ENCODE results near the gene ENKD1. TPM values are rescaled to one million over a fixed set of nuclear protein-coding genes. Genes with fewer than 3 reads are reported as not detected.

The ENKD1 gene
- total RNA-seq, 2 experiments from 2014 or later: 9.3 to 10.1 TPM

DNA sequence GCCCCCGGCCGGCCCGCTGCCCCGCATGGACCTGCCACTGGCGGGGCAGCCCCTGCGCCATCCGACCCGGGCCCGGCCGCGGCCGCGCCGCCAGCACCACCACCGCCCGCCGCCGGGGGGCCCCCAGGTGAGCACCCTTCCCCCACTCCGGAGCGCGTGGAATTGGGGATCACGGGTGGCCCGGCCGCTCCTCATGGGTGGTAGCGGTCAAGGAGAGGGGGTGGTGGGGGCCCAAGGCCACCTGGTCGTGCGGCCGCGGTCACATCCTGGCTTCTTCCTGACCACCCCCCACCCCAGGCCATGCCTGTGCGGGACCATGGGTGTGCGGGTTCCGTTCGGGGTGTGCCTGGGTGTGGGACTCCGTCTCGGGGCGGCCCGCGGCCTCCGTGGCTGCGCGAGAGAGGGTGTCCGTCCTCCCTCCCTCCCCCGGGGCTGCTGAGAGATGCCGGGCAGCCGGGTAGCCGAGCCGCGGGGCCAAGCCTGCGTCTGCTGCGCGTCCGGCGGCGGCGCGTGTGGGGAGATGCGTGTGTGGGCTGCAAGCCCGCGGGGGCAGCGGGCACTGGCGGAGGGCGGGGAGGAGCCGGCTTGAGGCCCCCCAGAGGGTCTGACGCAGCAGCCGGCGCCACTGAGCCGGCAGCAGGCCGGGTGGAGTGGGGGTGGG lies 13.3 kb downstream of the ENKD1 start:
- CTCF ChIA-PET: interaction anchor here (0.8 to 3.7 kb wide), 2 partner anchors 106 to 206 kb away, joined by 3 to 19 read pairs; no protein-coding TSS in a partner anchor

DNA sequence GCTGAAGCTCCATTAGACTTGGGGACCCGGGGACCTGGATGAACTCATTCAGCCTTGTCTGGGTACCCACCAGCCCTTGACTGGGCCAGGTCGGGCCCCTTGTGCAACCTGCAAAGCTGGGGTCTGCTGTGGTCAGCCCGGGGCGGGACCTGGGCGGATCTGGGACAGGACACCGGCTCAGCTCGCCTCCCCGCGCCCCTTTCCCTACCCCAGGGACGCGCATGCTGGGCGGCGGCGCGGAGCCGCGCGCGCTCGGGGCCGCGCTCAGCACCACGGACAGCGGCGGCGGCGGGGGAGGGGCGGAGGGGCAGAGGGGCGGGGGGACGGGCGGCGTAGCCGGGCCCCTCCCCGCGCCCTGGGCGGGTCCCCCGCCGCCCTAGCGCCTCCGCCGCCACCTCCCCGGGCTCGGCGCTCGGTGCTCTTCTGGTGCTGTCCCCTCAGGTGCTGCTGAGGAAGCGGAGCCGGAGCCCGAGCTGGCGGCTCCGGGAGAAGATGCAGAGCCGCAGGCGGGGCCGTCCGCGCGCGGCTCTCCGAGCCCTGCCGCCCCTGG lies 13.9 kb downstream of the ENKD1 start:
- Mint-ChIP-seq H3K36me3 (peaks cover 31% of the 10 kb centered on the region), H3K4me1 (ENCODE audit: low read depth) (peaks cover 6% of the 10 kb centered on the region), H3K9me3 (no peaks in the 10 kb centered on the region), H3K27me3 (no peaks in the 10 kb centered on the region), H3K27ac (no peak overlapping the region), H3K4me3 (no peak overlapping the region)
- DNase-seq: no peak
- intact Hi-C loops (cut with micrococcal nuclease): no loop called here
- ChIA-PET CTCF (interaction anchor here (0.8 to 3.7 kb wide), 6 partner anchors 11 to 205 kb away, joined by 3 to 19 read pairs (median 4); no protein-coding TSS in a partner anchor), POLR2A (no interaction called here)

More for the DNA sequence above, 13.3 kb downstream of the ENKD1 start:
- Mint-ChIP-seq H3K36me3 (peaks cover 31% of the 10 kb centered on the region), H3K4me3 (no peak overlapping the region), H3K9me3 (no peaks in the 10 kb centered on the region), H3K4me1 (ENCODE audit: low read depth) (peaks cover 11% of the 10 kb centered on the region), H3K27ac (no peak overlapping the region), H3K27me3 (no peaks in the 10 kb centered on the region)
- POLR2A ChIA-PET: no interaction called here
- intact Hi-C loops (cut with micrococcal nuclease): no loop called here
- DNase-seq: no peak

DNA sequence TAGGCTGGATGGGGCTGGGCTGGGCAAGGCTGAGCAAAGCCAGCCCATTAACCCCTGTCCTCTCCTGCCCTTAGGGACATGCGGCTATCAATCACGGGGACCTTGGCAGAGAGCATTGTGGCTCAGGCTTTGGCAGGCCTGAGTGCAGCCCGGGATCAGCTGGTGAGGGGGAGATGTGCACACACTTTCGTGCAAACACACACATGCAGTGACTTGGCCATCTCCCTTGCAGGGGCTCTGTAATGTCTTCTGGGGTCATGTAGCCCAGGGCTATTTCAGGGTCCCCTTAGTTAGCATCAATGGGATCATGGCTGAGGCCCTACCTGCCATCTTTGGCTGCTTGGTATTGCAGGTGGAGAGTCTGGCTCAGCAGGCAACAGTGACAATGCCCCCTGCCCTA lies 14.7 kb downstream of the ENKD1 start:
- ChIA-PET CTCF (interaction anchor here (0.6 to 3.7 kb wide), 8 partner anchors 8 to 138 kb away, joined by 3 to 19 read pairs (median 4); partner anchors contain the start of genes ACD, C16orf86 and ENKD1), POLR2A (no interaction called here)
- no peaks in the 10 kb centered on the region for H3K9me3 Mint-ChIP-seq
- peaks cover 9% of the 10 kb centered on the region for H3K4me1 Mint-ChIP-seq (ENCODE audit: low read depth)
- intact Hi-C loops (cut with micrococcal nuclease): no loop called here
- no peaks in the 10 kb centered on the region for H3K27me3 Mint-ChIP-seq
- no peak overlapping the region for H3K27ac Mint-ChIP-seq
- no peak overlapping the region for H3K4me3 Mint-ChIP-seq
- peaks cover 31% of the 10 kb centered on the region for H3K36me3 Mint-ChIP-seq
- DNase-seq: no peak

DNA sequence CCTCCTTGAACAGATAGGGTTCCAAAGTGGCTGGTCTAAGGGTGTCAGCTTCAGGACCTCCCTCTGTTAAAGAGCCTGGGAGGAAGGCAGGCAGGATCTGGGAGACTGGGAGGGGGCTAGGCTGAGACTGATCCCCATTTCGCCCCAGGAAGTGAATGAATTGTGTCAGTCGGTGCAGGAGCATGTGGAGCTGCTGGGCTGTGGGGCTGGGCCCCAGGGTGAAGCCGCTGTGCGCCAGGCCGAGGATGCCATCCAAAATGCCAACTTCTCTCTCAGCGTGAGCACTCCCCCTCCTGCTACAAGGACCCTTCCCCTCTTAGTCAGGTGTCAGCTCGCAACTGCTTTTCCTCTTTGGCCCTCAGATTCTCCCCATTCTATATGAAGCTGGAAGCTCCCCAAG lies 15.5 kb downstream of the ENKD1 start:
- H3K27ac Mint-ChIP-seq: no peak overlapping the region
- ChIA-PET CTCF (interaction anchor here (1.4 to 3.7 kb wide), 5 partner anchors 9 to 136 kb away, joined by 3 to 19 read pairs (median 4); partner anchors contain the start of genes ACD, C16orf86 and ENKD1), POLR2A (interaction anchor here (0.9 to 1.3 kb wide), 2 partner anchors 9 to 116 kb away, joined by 3 to 4 read pairs; partner anchors contain the start of gene ACD)
- no peak overlapping the region for H3K4me3 Mint-ChIP-seq
- no peaks in the 10 kb centered on the region for H3K27me3 Mint-ChIP-seq
- H3K9me3 Mint-ChIP-seq: no peaks in the 10 kb centered on the region
- peaks cover 35% of the 10 kb centered on the region for H3K36me3 Mint-ChIP-seq
- peaks cover 12% of the 10 kb centered on the region for H3K4me1 Mint-ChIP-seq (ENCODE audit: low read depth)
- no peak for DNase-seq
- intact Hi-C loops (cut with micrococcal nuclease): no loop called here

DNA sequence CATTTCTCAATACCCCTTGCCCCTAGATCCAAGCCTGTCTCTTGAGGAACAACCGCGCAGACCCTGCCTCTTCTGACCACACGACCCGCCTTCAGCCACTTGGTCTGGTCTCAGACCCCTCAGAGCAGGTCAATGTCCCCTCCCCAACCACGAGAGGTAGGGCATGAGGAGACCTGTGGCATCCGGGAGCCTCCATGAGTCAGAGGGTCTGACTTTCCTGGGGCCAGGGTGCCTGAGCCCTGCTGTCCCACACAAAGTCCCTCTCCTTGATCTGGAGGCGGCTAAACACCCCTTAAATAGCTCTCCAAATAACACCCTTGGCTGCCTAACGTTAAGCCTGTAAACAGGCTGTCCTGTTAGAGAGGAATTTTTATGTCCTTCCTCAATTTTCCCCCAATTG lies 16.5 kb downstream of the ENKD1 start:
- Mint-ChIP-seq H3K4me3 (no peak overlapping the region), H3K27ac (no peak overlapping the region), H3K27me3 (no peaks in the 10 kb centered on the region), H3K9me3 (no peaks in the 10 kb centered on the region), H3K36me3 (peaks cover 28% of the 10 kb centered on the region), H3K4me1 (ENCODE audit: low read depth) (peaks cover 15% of the 10 kb centered on the region)
- ChIA-PET CTCF (interaction anchor here (3.7 kb wide), 1 partner anchor 102 kb away, joined by 19 read pairs; no protein-coding TSS in a partner anchor), POLR2A (interaction anchor here (0.9 to 1.3 kb wide), 2 partner anchors 10 to 115 kb away, joined by 3 to 4 read pairs; partner anchors contain the start of gene ACD)
- intact Hi-C loops (cut with micrococcal nuclease): no loop called here
- DNase-seq: no peak

DNA sequence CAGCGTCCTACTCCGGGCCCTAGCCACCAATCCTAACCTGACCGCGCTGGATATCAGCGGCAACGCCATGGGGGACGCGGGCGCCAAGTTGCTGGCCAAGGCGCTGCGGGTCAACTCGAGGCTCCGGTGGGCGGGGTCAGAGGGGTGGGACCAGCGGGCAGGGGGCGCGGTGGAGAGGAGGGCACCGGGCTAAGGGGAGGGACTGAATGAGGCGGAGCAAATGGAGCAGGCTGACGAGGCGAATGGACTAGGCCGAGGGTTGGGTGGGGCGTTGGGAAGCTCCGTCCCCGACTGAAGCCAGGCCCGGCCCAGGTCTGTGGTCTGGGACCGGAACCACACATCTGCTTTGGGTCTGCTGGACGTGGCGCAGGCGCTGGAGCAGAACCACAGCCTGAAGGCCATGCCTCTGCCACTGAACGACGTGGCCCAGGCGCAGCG lies 17.0 kb downstream of the ENKD1 start:
- no peak for DNase-seq
- CTCF ChIA-PET: interaction anchor here (1.0 to 3.7 kb wide), 4 partner anchors 9 to 102 kb away, joined by 3 to 19 read pairs (median 4); partner anchors contain the start of gene CTCF
- no peaks in the 10 kb centered on the region for H3K9me3 Mint-ChIP-seq
- no peaks in the 10 kb centered on the region for H3K27me3 Mint-ChIP-seq
- peaks cover 27% of the 10 kb centered on the region for H3K36me3 Mint-ChIP-seq
- H3K4me3 Mint-ChIP-seq: no peak overlapping the region
- H3K4me1 Mint-ChIP-seq (ENCODE audit: low read depth): peaks cover 17% of the 10 kb centered on the region
- POLR2A ChIA-PET: interaction anchor here (0.5 kb wide), 1 partner anchor 102 kb away, joined by 3 read pairs; no protein-coding TSS in a partner anchor
- no peak overlapping the region for H3K27ac Mint-ChIP-seq
- intact Hi-C loops (cut with micrococcal nuclease): no loop called here

DNA sequence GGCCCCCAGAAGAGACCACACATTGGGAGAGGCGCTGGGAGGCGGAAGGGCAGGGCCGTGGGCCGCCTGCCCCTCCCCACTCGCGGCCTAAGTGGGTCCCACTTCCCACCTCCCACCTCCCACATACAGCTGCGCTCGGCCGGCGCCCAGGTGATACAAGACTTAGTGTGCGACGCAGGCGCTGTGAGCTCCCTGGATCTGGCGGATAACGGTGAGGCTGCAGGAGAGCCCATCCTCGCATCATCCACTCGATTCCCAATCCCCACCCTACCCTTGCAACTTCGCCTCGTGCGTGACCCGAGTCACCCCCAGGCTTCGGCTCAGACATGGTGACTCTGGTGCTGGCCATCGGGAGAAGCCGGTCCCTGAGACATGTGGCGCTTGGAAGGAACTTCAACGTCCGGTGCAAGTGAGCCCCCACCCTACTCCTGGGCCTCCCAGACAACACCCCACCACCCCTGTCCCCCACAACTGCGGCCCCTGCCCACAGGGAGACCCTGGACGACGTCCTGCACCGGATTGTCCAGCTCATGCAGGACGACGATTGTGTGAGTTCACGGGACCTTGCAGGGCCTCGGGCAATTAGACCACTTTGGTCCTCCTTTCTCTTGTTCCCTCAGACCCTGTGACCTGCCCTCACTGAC lies 17.7 kb downstream of the ENKD1 start:
- ChIA-PET POLR2A (interaction anchor here (0.5 to 1.3 kb wide), 2 partner anchors 11 to 101 kb away, joined by 3 to 4 read pairs; partner anchors contain the start of gene ACD), CTCF (interaction anchor here (0.6 to 1.5 kb wide), 5 partner anchors 10 to 135 kb away, joined by 3 to 4 read pairs (median 4); partner anchors contain the start of gene CTCF)
- Mint-ChIP-seq H3K27ac (no peak overlapping the region), H3K4me1 (ENCODE audit: low read depth) (peaks cover 19% of the 10 kb centered on the region), H3K36me3 (peaks cover 25% of the 10 kb centered on the region), H3K4me3 (no peak overlapping the region), H3K27me3 (no peaks in the 10 kb centered on the region), H3K9me3 (no peaks in the 10 kb centered on the region)
- intact Hi-C loops (cut with micrococcal nuclease): no loop called here
- DNase-seq: no peak

DNA sequence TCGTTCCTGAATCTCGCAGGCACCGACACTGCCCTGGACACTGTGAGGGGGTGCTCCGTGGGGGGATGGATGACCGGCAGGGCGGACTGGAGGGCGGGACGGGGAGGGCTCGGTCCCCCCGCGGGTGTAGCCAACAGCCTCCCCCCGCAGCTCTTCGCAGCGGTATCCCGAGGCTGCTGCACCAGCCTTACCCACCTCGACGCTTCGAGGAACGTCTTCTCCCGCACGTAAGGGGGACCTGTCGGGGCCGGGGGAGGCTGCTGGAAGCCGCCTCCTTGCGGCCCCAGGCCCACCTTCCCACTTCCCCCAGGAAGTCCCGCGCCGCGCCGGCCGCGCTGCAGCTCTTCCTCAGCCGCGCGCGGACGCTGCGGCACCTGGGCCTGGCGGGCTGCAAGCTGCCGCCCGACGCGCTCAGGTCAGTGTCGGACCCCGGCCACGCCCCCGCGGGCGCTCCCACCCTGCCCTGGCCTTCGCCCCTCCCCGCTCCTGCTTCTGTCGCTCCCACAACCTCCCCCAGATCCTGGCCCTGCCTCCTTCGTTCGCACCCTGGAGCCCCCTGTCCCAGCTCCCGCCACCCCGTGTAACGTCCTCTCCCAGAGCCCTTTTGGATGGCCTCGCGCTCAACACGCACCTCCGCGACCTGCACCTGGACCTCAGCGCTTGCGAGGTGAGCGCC lies 18.3 kb downstream of the ENKD1 start:
- ChIA-PET CTCF (interaction anchor here (1.2 to 10.7 kb wide), 3 partner anchors 10 to 134 kb away, joined by 4 to 243 read pairs (median 4); no protein-coding TSS in a partner anchor), POLR2A (interaction anchor here (1.3 to 1.4 kb wide), 2 partner anchors 10 to 12 kb away, joined by 4 read pairs; partner anchors contain the start of gene ACD)
- H3K36me3 Mint-ChIP-seq: peaks cover 25% of the 10 kb centered on the region
- H3K9me3 Mint-ChIP-seq: no peaks in the 10 kb centered on the region
- DNase-seq: no peak
- H3K27me3 Mint-ChIP-seq: no peaks in the 10 kb centered on the region
- no peak overlapping the region for H3K27ac Mint-ChIP-seq
- H3K4me3 Mint-ChIP-seq: no peak overlapping the region
- intact Hi-C loops (cut with micrococcal nuclease): no loop called here
- peaks cover 19% of the 10 kb centered on the region for H3K4me1 Mint-ChIP-seq (ENCODE audit: low read depth)

DNA sequence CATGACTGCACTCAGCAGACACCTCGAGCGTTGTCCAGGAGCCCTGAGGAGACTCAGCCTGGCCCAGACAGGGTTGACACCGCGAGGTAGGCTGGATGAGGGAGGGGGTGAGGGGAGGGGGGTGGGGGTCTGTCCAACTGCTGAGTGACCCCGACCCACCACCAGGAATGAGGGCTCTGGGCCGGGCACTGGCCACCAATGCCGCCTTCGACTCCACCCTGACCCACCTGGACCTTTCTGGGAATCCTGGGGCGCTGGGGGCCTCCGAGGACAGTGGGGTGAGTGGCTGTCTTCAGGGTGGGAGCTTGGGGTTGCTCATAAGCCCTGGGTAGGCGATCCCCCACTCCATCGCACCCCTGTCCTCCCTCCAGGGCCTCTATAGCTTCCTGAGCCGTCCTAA lies 18.9 kb downstream of the ENKD1 start:
- Mint-ChIP-seq H3K27me3 (no peaks in the 10 kb centered on the region), H3K36me3 (peaks cover 25% of the 10 kb centered on the region), H3K27ac (no peak overlapping the region), H3K4me1 (ENCODE audit: low read depth) (peaks cover 19% of the 10 kb centered on the region), H3K9me3 (no peaks in the 10 kb centered on the region), H3K4me3 (no peak overlapping the region)
- intact Hi-C loops (cut with micrococcal nuclease): no loop called here
- POLR2A ChIA-PET: interaction anchor here (1.3 to 1.4 kb wide), 2 partner anchors 10 to 12 kb away, joined by 4 read pairs; partner anchors contain the start of gene ACD
- CTCF ChIA-PET: interaction anchor here (1.0 to 10.7 kb wide), 3 partner anchors 20 to 127 kb away, joined by 3 to 243 read pairs (median 92); no protein-coding TSS in a partner anchor
- no peak for DNase-seq

DNA sequence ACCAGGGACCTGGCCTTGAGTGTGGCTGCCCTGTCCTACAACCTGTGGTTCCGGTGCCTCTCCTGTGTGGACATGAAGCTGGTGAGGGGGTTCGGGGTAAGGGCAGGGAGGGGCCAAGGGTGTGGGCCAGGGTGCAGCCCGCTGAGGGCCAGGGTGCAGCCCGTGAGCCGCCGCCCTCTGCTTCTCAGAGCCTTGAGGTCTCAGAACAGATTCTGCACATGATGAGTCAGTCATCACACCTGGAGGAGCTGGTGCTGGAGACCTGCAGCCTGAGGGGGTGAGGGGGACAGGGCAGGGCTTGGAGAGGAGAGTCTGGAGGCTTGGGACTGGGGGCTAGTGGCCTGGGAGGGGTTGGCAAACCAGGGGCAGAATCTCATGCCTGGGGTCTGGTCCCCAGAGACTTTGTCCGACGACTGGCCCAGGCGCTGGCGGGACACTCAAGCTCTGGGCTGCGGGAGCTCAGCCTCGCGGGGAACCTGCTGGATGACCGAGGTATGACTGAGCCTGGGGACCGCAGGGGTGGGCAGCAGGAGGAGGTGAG lies 19.4 kb downstream of the ENKD1 start:
- Mint-ChIP-seq H3K4me3 (peak overlapping the region; percentile 23), H3K27ac (no peak overlapping the region), H3K9me3 (no peaks in the 10 kb centered on the region), H3K4me1 (ENCODE audit: low read depth) (peaks cover 18% of the 10 kb centered on the region), H3K27me3 (no peaks in the 10 kb centered on the region), H3K36me3 (peaks cover 23% of the 10 kb centered on the region)
- POLR2A ChIA-PET: interaction anchor here (1.3 to 2.4 kb wide), 3 partner anchors 11 to 100 kb away, joined by 4 to 18 read pairs (median 4); partner anchors contain the start of gene ACD
- DNase-seq: no peak
- intact Hi-C loops (cut with micrococcal nuclease): no loop called here
- CTCF ChIA-PET: interaction anchor here (1.0 to 10.7 kb wide), 5 partner anchors 11 to 126 kb away, joined by 3 to 243 read pairs (median 82); partner anchors contain the start of genes ACD, CTCF and PARD6A

Measured in activated CD4-positive, alpha-beta memory T cell treated with anti-CD3 and anti-CD28 coated beads for 36 hours (primary cell).